Osteocyte (in vitro differentiated cells): ENCODE results near the gene SRPRB. TPM values are rescaled to one million over a fixed set of nuclear protein-coding genes. Genes with fewer than 3 reads are reported as not detected.

Experiments
- DNase-seq: peaks from one replicate; pipeline ENCODE4 v3.0.0; 2021; ENCODE audit warnings: mixed read lengths; ENCODE audit not compliant: unreplicated experiment; ENCODE audit errors: extremely low spot score
- H3K27ac Mint-ChIP-seq: one replicate; pipeline ENCODE4 v1.8.0; 2021; ENCODE audit warnings: mild to moderate bottlenecking, mixed read lengths; ENCODE audit not compliant: unreplicated experiment
- H3K27me3 Mint-ChIP-seq: one replicate; pipeline ENCODE4 v1.8.0; 2021; ENCODE audit warnings: mixed read lengths; ENCODE audit not compliant: unreplicated experiment
- H3K36me3 Mint-ChIP-seq: one replicate; pipeline ENCODE4 v1.8.0; 2021; ENCODE audit warnings: mixed read lengths; ENCODE audit not compliant: unreplicated experiment
- H3K4me1 Mint-ChIP-seq: one replicate; pipeline ENCODE4 v1.8.0; 2021; ENCODE audit warnings: mixed read lengths; ENCODE audit not compliant: unreplicated experiment
- H3K4me3 Mint-ChIP-seq: one replicate; pipeline ENCODE4 v1.8.0; 2021; ENCODE audit warnings: mild to moderate bottlenecking, moderate library complexity, mixed read lengths; ENCODE audit not compliant: unreplicated experiment
- H3K9me3 Mint-ChIP-seq: one replicate; pipeline ENCODE4 v1.8.0; 2021; ENCODE audit warnings: mixed read lengths; ENCODE audit not compliant: unreplicated experiment
- total RNA-seq: library from RNA; stranded (reverse); gene quantifications from 2 replicates; pipeline ENCODE4 v1.2.1, GENCODE V29; 2021
- TF ChIP-seq, protein P1 (sequence below): fragments of 200-600 bp; sonication (generic); IDR thresholded peaks from 2 replicates; pipeline ENCODE4 v1.5.0; 2021; ENCODE audit warnings: antibody characterized with exemption, mild to moderate bottlenecking, moderate library complexity

The SRPRB gene
- total RNA-seq, 1 donor from 2014 or later: 84.7 TPM

DNA sequence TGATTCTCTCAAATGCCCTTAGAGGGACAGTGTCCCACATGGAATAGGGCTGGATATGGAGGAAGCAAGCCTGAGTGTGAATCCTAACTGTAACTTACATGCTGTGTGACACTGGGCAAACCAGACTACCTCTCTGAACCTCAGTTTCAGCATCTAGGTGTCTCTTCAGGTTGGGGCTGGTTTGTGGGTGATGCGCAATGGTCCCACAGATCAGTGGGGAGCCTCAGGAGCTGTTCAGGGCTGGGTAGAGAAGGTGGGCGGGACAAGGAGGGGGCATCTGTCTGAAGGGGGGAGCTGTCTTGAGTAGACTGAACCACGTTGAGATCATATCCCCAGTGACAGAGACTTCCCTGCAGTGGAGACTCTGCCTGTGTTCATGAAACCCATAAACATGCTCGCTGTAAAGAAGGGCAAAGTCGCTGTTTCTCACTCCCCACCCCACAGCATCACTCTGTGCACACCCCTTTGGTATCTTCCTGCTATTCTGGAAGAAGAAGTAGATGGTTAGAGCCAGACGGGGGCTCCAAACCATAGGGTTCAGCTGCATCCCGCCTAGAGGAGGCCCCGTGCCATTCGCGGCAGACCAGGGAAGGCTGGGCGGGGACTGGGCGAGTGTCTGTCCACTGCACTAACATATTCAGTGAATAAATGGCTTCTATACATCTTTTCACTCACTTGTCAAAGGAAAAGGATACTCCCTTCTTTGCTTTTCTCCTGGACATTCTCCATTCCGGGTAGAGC lies 28.4 kb downstream of the SRPRB start:
- Mint-ChIP-seq H3K9me3 (no peaks in the 10 kb centered on the region), H3K27me3 (no peaks in the 10 kb centered on the region), H3K36me3 (no peaks in the 10 kb centered on the region), H3K27ac (no peak overlapping the region), H3K4me3 (no peak overlapping the region), H3K4me1 (no peaks in the 10 kb centered on the region)
- peak; percentile 66 for DNase-seq
- TF ChIP-seq, protein P1, sequence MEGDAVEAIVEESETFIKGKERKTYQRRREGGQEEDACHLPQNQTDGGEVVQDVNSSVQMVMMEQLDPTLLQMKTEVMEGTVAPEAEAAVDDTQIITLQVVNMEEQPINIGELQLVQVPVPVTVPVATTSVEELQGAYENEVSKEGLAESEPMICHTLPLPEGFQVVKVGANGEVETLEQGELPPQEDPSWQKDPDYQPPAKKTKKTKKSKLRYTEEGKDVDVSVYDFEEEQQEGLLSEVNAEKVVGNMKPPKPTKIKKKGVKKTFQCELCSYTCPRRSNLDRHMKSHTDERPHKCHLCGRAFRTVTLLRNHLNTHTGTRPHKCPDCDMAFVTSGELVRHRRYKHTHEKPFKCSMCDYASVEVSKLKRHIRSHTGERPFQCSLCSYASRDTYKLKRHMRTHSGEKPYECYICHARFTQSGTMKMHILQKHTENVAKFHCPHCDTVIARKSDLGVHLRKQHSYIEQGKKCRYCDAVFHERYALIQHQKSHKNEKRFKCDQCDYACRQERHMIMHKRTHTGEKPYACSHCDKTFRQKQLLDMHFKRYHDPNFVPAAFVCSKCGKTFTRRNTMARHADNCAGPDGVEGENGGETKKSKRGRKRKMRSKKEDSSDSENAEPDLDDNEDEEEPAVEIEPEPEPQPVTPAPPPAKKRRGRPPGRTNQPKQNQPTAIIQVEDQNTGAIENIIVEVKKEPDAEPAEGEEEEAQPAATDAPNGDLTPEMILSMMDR: no peak

DNA sequence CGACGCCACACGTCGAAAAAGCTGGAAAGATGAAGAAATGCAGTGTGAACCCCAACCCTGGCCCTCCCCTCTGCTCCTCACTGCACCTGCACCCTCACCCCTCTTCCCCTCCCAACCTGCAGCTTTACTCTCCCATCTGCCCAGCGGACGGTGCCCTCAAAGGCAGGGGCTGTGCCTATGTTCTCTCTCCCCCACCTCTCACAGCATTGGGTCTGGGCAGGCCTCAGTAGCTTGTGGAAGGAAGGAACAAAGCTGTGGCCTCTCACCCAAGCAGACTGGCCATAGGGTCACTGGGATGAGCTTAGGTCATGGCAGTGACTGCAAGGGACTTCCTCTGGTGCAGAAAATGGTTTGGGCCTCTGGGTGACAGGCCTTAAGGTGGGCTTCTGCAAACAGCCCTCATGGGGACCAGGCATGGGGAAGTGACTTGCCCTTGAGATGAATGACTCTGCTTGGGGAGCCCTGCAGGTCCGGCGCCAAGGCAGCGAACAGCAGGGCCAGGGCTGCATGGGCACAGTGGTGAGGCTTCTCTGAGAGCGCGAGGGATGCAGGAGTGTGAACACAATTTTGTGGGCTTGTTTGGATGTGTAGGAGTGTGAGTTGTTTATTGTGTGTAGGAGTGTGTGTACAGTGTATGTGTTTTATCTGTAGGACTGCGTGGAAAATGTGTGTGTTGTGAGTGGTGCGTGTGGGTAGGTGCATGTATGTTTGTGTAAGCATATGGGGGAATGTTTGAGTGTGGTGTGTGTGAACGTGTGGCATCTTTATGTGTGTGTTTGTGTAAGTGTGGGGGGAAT lies 29.2 kb downstream of the SRPRB start:
- Mint-ChIP-seq H3K27me3 (no peaks in the 10 kb centered on the region), H3K36me3 (no peaks in the 10 kb centered on the region), H3K27ac (no peak overlapping the region), H3K4me1 (no peaks in the 10 kb centered on the region), H3K9me3 (no peaks in the 10 kb centered on the region), H3K4me3 (no peak overlapping the region)
- peak; percentile 74 for DNase-seq
- TF ChIP-seq, protein P1: no peak

DNA sequence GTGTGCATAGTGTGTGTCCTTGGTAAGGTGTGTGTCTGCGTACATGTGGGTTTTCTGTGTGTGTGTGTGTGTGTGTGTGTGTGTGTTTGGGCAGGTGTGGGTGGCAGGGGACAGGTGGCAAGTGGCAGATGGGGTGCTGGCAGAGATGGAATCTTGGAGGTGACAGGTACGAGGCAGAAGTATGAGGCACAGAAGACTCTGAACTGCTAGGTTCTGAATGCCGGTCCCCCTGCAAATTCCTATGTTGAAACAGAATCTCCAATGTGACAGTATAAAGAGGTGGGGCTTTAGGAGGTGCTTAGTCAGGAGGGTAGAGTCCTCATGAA lies 29.8 kb downstream of the SRPRB start:
- TF ChIP-seq, protein P1: no peak

DNA sequence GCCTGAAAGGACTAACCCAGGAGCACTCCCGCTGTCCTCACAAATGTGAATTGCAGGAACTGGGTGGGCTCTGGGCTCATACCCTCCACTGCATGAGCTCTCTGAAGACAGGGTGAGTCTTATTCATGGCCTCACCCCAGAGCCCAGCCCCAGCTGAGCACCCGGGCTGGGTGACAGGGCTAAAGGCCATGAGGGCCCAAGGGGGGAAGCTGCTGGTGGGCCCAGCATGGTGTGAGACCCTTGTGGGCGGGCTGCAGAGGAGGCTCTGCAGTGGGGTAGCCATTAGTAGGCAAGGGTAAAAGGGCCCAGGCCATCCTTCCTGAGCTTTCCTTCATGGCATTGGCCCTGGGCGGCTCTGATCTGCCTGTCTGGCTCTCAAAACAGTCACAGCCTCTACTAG lies 30.3 kb downstream of the SRPRB start:
- H3K9me3 Mint-ChIP-seq: no peaks in the 10 kb centered on the region
- DNase-seq: peak; percentile 67
- no peaks in the 10 kb centered on the region for H3K27me3 Mint-ChIP-seq
- H3K36me3 Mint-ChIP-seq: no peaks in the 10 kb centered on the region
- H3K4me1 Mint-ChIP-seq: no peaks in the 10 kb centered on the region
- no peak overlapping the region for H3K4me3 Mint-ChIP-seq
- H3K27ac Mint-ChIP-seq: no peak overlapping the region
- TF ChIP-seq, protein P1: no peak

More for the DNA sequence above, 29.8 kb downstream of the SRPRB start:
- H3K36me3 Mint-ChIP-seq: no peaks in the 10 kb centered on the region
- H3K4me1 Mint-ChIP-seq: no peaks in the 10 kb centered on the region
- no peaks in the 10 kb centered on the region for H3K27me3 Mint-ChIP-seq
- no peak overlapping the region for H3K4me3 Mint-ChIP-seq
- H3K27ac Mint-ChIP-seq: no peak overlapping the region
- no peaks in the 10 kb centered on the region for H3K9me3 Mint-ChIP-seq
- peak; percentile 57 for DNase-seq

DNA sequence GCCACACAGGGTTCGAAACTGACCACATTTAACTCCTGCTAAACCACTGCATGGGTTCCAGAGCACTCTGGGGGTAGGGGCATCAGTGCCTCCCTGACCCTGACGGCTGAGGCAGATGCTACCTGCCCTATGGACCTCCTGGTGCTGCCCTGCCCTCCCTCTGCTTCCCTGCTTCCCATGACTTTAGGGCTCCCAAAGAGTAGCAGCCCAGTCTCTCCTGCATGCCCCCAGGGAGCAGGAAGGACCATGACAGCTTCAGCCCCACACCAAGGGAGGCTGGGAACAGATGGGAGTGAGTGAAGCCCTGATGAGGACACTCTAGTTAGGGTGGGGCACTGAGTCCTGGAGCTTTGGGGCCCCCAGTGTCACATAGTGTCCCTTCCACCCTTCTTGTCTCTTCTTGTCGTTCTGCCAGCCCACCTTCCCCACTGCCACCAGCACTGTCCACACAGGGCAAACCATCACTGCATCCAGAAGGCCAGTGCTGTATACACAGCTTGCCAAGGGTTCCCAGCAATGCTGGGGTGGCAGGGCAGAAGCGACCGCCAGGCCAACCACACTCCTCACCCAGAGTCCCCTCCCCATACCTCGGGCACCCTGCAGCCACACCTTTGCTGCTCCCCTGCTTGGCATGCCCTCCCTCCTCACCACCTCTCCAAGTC lies 31.0 kb downstream of the SRPRB start:
- no peaks in the 10 kb centered on the region for H3K9me3 Mint-ChIP-seq
- peak; percentile 72 for DNase-seq

More for the DNA sequence above, 31.0 kb downstream of the SRPRB start:
- TF ChIP-seq, protein P1: no peak
- Mint-ChIP-seq H3K4me1 (no peaks in the 10 kb centered on the region), H3K27ac (no peak overlapping the region), H3K27me3 (no peaks in the 10 kb centered on the region), H3K4me3 (no peak overlapping the region), H3K36me3 (no peaks in the 10 kb centered on the region)
